Measurements from ENCODE around the gene CTCFL. TPM values are rescaled to one million over a fixed set of nuclear protein-coding genes. Genes with fewer than 3 reads are reported as not detected.

CTCFL gene
- total RNA-seq, 4 donors from 2014 or later, result not detected

- Histone ChIP-seq H3K4me1 (no peaks in the 10 kb centered on the region), H3K36me3 (no peaks in the 10 kb centered on the region), H3K27ac (no peak overlapping the region), H3K4me3 (no peak overlapping the region), H3K27me3 (peaks cover 0 to 24% of the 10 kb centered on the region in 2 donors), H3K9me3 (no peaks in the 10 kb centered on the region)
- no peak for DNase-seq (ENCODE audit: low spot score in 2 of 2)
- WGBS, 2 donors, result 85 to 93% methylated on average over 7 of the region's 7 CpGs
- TF ChIP-seq POLR2A (IDR thresholded peaks at IDR 0.05), result no peak
- no peak for TF ChIP-seq EP300 (IDR thresholded peaks at IDR 0.05)
- TF ChIP-seq, protein P1, sequence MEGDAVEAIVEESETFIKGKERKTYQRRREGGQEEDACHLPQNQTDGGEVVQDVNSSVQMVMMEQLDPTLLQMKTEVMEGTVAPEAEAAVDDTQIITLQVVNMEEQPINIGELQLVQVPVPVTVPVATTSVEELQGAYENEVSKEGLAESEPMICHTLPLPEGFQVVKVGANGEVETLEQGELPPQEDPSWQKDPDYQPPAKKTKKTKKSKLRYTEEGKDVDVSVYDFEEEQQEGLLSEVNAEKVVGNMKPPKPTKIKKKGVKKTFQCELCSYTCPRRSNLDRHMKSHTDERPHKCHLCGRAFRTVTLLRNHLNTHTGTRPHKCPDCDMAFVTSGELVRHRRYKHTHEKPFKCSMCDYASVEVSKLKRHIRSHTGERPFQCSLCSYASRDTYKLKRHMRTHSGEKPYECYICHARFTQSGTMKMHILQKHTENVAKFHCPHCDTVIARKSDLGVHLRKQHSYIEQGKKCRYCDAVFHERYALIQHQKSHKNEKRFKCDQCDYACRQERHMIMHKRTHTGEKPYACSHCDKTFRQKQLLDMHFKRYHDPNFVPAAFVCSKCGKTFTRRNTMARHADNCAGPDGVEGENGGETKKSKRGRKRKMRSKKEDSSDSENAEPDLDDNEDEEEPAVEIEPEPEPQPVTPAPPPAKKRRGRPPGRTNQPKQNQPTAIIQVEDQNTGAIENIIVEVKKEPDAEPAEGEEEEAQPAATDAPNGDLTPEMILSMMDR (IDR thresholded peaks at IDR 0.05), result no peak
Observed at GRCh38 chr20:57500235-57500634, 24.7 kb downstream of the CTCFL start.

GRCh38 chr20:57499676-57500075 is 25.3 kb downstream of the CTCFL start:
- Histone ChIP-seq H3K9me3 (no peaks in the 10 kb centered on the region), H3K36me3 (no peaks in the 10 kb centered on the region), H3K27me3 (peaks cover 0 to 24% of the 10 kb centered on the region in 2 donors), H3K4me1 (peaks cover 0 to 4% (median 0%) of the 10 kb centered on the region in 4 donors), H3K27ac (no peak overlapping the region), H3K4me3 (no peak overlapping the region)
- 56 to 73% methylated on average over 14 of the region's 14 CpGs for WGBS, 2 donors
- TF ChIP-seq, protein P1 (IDR thresholded peaks at IDR 0.05), result no peak
- TF ChIP-seq POLR2A (IDR thresholded peaks at IDR 0.05) (no peak), EP300 (IDR thresholded peaks at IDR 0.05) (no peak)
- DNase-seq (ENCODE audit: low spot score in 2 of 2), result no peak

GRCh38 chr20:57498425-57499400 is 26.2 kb downstream of the CTCFL start:
- TF ChIP-seq EP300 (IDR thresholded peaks at IDR 0.05), result no peak
- no peak for TF ChIP-seq POLR2A (IDR thresholded peaks at IDR 0.05)
- TF ChIP-seq, protein P1 (IDR thresholded peaks at IDR 0.05), result no peak
- H3K4me1 ChIP-seq, result peaks cover 0 to 8% (median 0%) of the 10 kb centered on the region in 4 donors
- DNase-seq (ENCODE audit: low spot score in 2 of 2), result no peak
- H3K9me3 ChIP-seq, result no peaks in the 10 kb centered on the region
- H3K27me3 ChIP-seq, result peaks cover 0 to 24% of the 10 kb centered on the region in 2 donors
- no peak overlapping the region for H3K4me3 ChIP-seq
- WGBS, 2 donors, result 43% methylated on average over 20 of the region's 20 CpGs
- H3K27ac ChIP-seq, result no peak overlapping the region
- no peaks in the 10 kb centered on the region for H3K36me3 ChIP-seq

DNA sequence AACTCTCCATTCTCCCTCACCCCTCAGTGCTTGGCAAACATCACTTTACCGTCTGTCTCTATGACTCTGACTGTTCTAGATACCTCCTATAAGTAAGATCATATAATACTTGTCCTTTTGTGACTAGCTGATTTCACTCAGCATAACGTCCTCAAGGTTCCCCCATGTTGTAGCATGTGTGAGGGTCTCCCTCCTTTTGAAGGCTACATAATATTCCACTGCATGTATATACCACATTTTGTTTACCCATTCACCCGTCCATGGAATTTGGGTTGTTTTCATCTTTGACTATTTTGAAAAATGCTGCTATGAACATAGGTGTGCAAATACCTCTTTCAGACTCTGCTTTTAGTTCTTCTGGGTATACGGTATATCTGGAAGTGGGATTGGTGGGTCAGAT is 28.3 kb downstream of the CTCFL start:
- Histone ChIP-seq H3K4me1 (peaks cover 0 to 8% (median 0%) of the 10 kb centered on the region in 4 donors), H3K27me3 (peaks cover 0 to 24% of the 10 kb centered on the region in 2 donors), H3K36me3 (no peaks in the 10 kb centered on the region), H3K9me3 (no peaks in the 10 kb centered on the region), H3K27ac (no peak overlapping the region), H3K4me3 (no peak overlapping the region)
- DNase-seq (ENCODE audit: low spot score in 2 of 2), result no peak
- WGBS, 2 donors, result 85 to 90% methylated on average over 4 of the region's 4 CpGs
- TF ChIP-seq EP300 (IDR thresholded peaks at IDR 0.05) (no peak), POLR2A (IDR thresholded peaks at IDR 0.05) (no peak)
- TF ChIP-seq, protein P1 (IDR thresholded peaks at IDR 0.05), result no peak

DNA sequence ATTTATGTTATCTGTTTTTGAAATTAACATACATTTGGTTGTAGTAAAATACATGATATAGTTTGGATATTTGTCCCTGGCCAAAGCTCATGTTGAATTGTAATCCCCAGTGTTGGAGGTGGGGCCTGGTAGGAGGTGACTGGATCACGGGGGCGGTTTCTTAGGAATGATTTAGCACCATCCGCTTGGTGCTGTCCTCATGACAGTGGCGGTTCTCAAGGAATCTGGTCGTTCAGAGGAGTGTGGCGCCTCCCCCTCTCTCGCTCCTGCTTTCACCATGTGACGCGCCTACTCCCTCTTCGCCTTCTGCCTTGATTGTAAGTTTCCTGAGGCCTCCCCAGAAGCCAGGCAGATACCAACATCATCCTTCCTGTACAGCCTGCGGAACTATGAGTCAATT is 29.0 kb downstream of the CTCFL start:
- DNase-seq (ENCODE audit: low spot score in 2 of 2), result no peak
- Histone ChIP-seq H3K4me1 (peaks cover 0 to 8% (median 0%) of the 10 kb centered on the region in 4 donors), H3K36me3 (no peaks in the 10 kb centered on the region), H3K27ac (no peak overlapping the region), H3K9me3 (peaks cover 0 to 2% (median 0%) of the 10 kb centered on the region in 4 donors), H3K27me3 (peaks cover 0 to 23% of the 10 kb centered on the region in 2 donors), H3K4me3 (no peak overlapping the region)
- TF ChIP-seq, protein P1 (IDR thresholded peaks at IDR 0.05), result no peak
- TF ChIP-seq POLR2A (IDR thresholded peaks at IDR 0.05) (no peak), EP300 (IDR thresholded peaks at IDR 0.05) (no peak)
- 73 to 81% methylated on average over 11 of the region's 11 CpGs for WGBS, 2 donors
